ENCODE results near the gene CEP128.

CEP128 gene

DNA sequence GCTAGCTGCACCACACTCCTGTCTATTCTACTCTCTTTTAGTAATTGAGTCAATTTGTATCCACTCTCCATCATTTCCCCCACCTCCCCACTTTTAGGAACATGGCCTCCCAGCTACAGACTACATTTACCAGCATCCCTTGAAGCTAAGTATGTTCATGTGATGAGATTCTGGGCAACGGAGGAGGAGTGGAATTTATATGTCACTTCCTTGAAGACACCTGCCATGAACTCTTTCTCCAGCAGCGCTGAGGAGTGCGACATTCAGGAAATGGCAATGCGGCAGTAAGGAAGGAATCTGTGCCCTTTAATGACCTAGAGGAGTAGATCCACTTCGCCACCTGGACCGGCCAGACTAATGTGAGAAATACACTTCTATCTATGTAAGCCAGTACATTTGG is 486.5 kb downstream of the CEP128 start:
- DNase-seq, result no peak

DNA sequence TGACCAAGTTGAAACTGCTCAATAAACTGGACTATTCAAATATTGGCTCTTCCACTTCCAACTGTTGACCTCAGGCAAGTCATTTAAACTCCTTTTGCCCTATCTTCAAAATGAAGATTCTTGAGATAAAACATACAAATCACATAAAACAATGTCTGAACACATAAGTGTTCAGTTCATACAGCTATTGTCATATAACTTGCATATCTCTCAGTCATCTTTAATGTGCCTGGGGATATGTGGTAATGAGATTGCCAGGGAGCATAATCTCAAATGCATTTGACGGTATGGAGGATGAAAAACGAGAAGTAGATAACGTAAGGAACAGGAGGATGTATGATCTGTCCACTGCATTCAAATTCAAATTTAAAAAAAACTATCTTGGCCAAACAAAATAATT is 493.3 kb downstream of the CEP128 start:
- no peak for DNase-seq

DNA sequence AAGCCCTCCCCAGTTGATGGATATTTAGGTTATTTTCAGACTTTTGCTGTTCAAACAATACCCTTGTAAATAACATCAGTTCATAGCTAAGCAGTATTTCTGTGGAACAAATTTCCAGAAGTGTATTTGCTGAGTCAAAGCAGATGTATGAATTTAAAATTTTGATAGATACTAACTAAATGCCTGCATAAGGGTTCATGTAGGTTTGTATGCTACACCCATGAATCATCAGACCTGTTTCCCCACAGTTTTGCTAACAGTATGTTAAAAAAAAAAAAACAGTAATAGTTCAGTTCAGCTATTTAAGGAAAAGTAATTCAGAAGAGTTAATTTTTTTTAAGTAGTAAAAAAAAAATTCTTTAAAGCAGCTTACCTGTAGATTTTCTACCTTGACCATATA is 494.1 kb downstream of the CEP128 start:
- no peak for DNase-seq

Measured in cerebellar nuclear complex (tissue), 1 donor.